A673 (cell line): ENCODE results near the gene NEK8.

Source experiments
- EZH2 ChIP-seq: fragments of 200-600 bp; sonication (generic); IDR thresholded peaks from 2 replicates; pipeline ENCODE4 v1.6.1; 2017; ENCODE audit warnings: borderline replicate concordance, low read depth, mild to moderate bottlenecking, mixed read lengths, antibody characterized with exemption, low read length; ENCODE audit not compliant: poor library complexity, severe bottlenecking
- TF ChIP-seq, protein P1 (sequence below): fragments of 300-800, 200-600 bp; sonication (generic); conservative IDR thresholded peaks from 2 replicates; pipeline ENCODE4 v1.5.1; 2017; ENCODE audit warnings: low read depth, mild to moderate bottlenecking, antibody characterized with exemption, low read length, moderate library complexity, mixed read lengths

GRCh38 chr17:28748852-28749515 lies 20.4 kb downstream of the NEK8 start:
- TF ChIP-seq EZH2 = no peak
- TF ChIP-seq, protein P1, sequence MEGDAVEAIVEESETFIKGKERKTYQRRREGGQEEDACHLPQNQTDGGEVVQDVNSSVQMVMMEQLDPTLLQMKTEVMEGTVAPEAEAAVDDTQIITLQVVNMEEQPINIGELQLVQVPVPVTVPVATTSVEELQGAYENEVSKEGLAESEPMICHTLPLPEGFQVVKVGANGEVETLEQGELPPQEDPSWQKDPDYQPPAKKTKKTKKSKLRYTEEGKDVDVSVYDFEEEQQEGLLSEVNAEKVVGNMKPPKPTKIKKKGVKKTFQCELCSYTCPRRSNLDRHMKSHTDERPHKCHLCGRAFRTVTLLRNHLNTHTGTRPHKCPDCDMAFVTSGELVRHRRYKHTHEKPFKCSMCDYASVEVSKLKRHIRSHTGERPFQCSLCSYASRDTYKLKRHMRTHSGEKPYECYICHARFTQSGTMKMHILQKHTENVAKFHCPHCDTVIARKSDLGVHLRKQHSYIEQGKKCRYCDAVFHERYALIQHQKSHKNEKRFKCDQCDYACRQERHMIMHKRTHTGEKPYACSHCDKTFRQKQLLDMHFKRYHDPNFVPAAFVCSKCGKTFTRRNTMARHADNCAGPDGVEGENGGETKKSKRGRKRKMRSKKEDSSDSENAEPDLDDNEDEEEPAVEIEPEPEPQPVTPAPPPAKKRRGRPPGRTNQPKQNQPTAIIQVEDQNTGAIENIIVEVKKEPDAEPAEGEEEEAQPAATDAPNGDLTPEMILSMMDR = no peak
